Gastrocnemius medialis (tissue), 4 donors: ENCODE measurements around the gene SLC35E2B.

Source experiments
- CTCF ChIP-seq, 5 experiments: fragments of 450-650 bp in 3 of 5; fragments of 200-600 bp in 2 of 5; sonication (generic) in 2 of 5; IDR thresholded peaks in 4 of 5; conservative IDR thresholded peaks in 1 of 5; 1 replicate in 4 of 5; 2 replicates in 1 of 5; pipeline ENCODE4 v1.5.1; 2016 to 2019; ENCODE audit warnings: antibody characterized with exemption in 5 of 5, mild to moderate bottlenecking in 3 of 5, moderate library complexity in 3 of 5
- POLR2A ChIP-seq, 2 donors: fragments of 450-650 bp; IDR thresholded peaks; one replicate each; pipeline ENCODE4 v1.6.1; 2017; ENCODE audit warnings: antibody characterized with exemption in 2 of 2, mild to moderate bottlenecking in 2 of 2, moderate library complexity in 2 of 2

- no peak for TF ChIP-seq CTCF (IDR thresholded peaks at IDR 0.05 in 4 of 5, conservative IDR thresholded peaks at IDR 0.05 in 1 of 5)
- no peak for TF ChIP-seq POLR2A (IDR thresholded peaks at IDR 0.05)
These were observed 20.2 kb downstream of the SLC35E2B start for GRCh38 chr1:1672181-1672965.
